IMR-90 (cell line): ENCODE results near the gene CTNNA1. TPM values are rescaled to one million over a fixed set of nuclear protein-coding genes. Genes with fewer than 3 reads are reported as not detected.

ENCODE experiments used
- ATAC-seq: fragments of 200-7000 bp; cut with Tn5 transposase; 2 replicates; pipeline ENCODE4 v1.9.1; 2020; ENCODE audit warnings: low read depth, mild to moderate bottlenecking, moderate library complexity
- BruUV-seq: library from RNA; stranded (reverse); fragments of 400-500 nt; replicated peaks from 2 replicates; lab custom pipeline; 2021; lab: Mats Ljungman, UMichigan
- CTCF ChIA-PET: fragments of 300-600 bp; formaldehyde crosslinking; extraction: SDS; loops from one replicate; lab custom pipeline; 2021; ENCODE audit warnings: antibody characterized with exemption; lab: Yijun Ruan, JAX
- POLR2A ChIA-PET: fragments of 300-600 bp; sonication (Branson Sonifier 250); formaldehyde crosslinking; loops from one replicate; lab custom pipeline; 2022; ENCODE audit warnings: antibody characterized with exemption; ENCODE audit not compliant: unreplicated experiment; lab: Charles Lee
- DNase-seq: peaks from one replicate; pipeline ENCODE4 v3.0.0; 2013
- H2AFZ ChIP-seq: replicated peaks from 2 replicates; pipeline ENCODE3; 2013; ENCODE audit warnings: low read length, mild to moderate bottlenecking; ENCODE audit not compliant: poor library complexity
- H2AK5ac ChIP-seq: 2 replicates; pipeline ENCODE4 v1.6.1; 2013; ENCODE audit warnings: low read depth, low read length, inconsistent platforms
- H2AK9ac ChIP-seq: replicated peaks from 2 replicates; pipeline ENCODE3; 2013; ENCODE audit warnings: mild to moderate bottlenecking, low read depth, low read length, moderate library complexity; ENCODE audit not compliant: poor library complexity
- H2BK120ac ChIP-seq: 2 replicates; pipeline ENCODE4 v1.6.1; 2013; ENCODE audit warnings: low read depth, low read length, inconsistent platforms
- H2BK15ac ChIP-seq: 3 replicates; pipeline ENCODE4 v1.6.1; 2013; ENCODE audit warnings: low read depth, low read length, inconsistent platforms
- H2BK20ac ChIP-seq: 2 replicates; pipeline ENCODE4 v1.6.1; 2013; ENCODE audit warnings: low read depth, mild to moderate bottlenecking, inconsistent platforms, low read length, moderate library complexity
- H2BK5ac ChIP-seq: 2 replicates; pipeline ENCODE4 v1.6.1; 2013; ENCODE audit warnings: mild to moderate bottlenecking, low read depth, low read length, inconsistent platforms; ENCODE audit not compliant: poor library complexity, severe bottlenecking
- H3K14ac ChIP-seq: replicated peaks from 2 replicates; pipeline ENCODE4 v1.6.1; 2013; ENCODE audit warnings: low read depth, low read length, inconsistent platforms
- H3K18ac ChIP-seq: 2 replicates; pipeline ENCODE4 v1.6.1; 2013; ENCODE audit warnings: low read depth, low read length, control low read depth
- H3K23ac ChIP-seq: 2 replicates; pipeline ENCODE4 v1.6.1; 2013; ENCODE audit warnings: low read depth, low read length, inconsistent platforms
- H3K27ac ChIP-seq: 2 replicates; pipeline ENCODE4 v1.5.1; 2013; ENCODE audit warnings: mild to moderate bottlenecking, control low read depth, low read length; ENCODE audit not compliant: insufficient read depth
- H3K27me3 ChIP-seq: 2 replicates; pipeline ENCODE4 v1.6.1; 2013; ENCODE audit warnings: low read length; ENCODE audit not compliant: control insufficient read depth, insufficient read depth
- H3K36me3 ChIP-seq: 2 replicates; pipeline ENCODE4 v1.6.1; 2013; ENCODE audit warnings: low read length, mixed read lengths; ENCODE audit not compliant: control insufficient read depth, insufficient read depth
- H3K4ac ChIP-seq: 2 replicates; pipeline ENCODE4 v1.6.1; 2013; ENCODE audit warnings: low read depth, low read length, inconsistent platforms
- H3K4me1 ChIP-seq: 2 replicates; pipeline ENCODE4 v1.6.1; 2013; ENCODE audit warnings: low read length, mixed read lengths; ENCODE audit not compliant: control insufficient read depth, insufficient read depth
- H3K4me2 ChIP-seq: 2 replicates; pipeline ENCODE4 v1.6.1; 2013; ENCODE audit warnings: low read depth, mild to moderate bottlenecking, control low read depth, low read length, moderate library complexity
- H3K4me3 ChIP-seq: 2 replicates; pipeline ENCODE4 v1.5.1; 2013; ENCODE audit warnings: low read depth, mild to moderate bottlenecking, control low read depth, low read length, moderate library complexity; ENCODE audit not compliant: insufficient read depth
- H3K56ac ChIP-seq: 2 replicates; pipeline ENCODE4 v1.6.1; 2013; ENCODE audit warnings: low read length, inconsistent platforms; ENCODE audit not compliant: insufficient read depth; ENCODE audit errors: extremely low read depth
- H3K79me1 ChIP-seq, 2 experiments: 2 replicates each; pipeline ENCODE4 v1.6.1; 2013; ENCODE audit warnings: low read length in 2 of 2, inconsistent platforms in 1 of 2, low read depth in 1 of 2
- H3K9ac ChIP-seq: 2 replicates; pipeline ENCODE4 v1.6.1; 2013; ENCODE audit warnings: low read depth, low read length, control low read depth
- H3K9me1 ChIP-seq: 2 replicates; pipeline ENCODE4 v1.6.1; 2013; ENCODE audit warnings: low read length, inconsistent platforms; ENCODE audit not compliant: insufficient read depth
- H3K9me3 ChIP-seq: 2 replicates; pipeline ENCODE4 v1.6.1; 2013; ENCODE audit warnings: low read length; ENCODE audit not compliant: control insufficient read depth, insufficient read depth
- H4K20me1 ChIP-seq: 2 replicates; pipeline ENCODE4 v1.6.1; 2013; ENCODE audit warnings: low read length, inconsistent platforms; ENCODE audit not compliant: insufficient read depth
- H4K5ac ChIP-seq: 2 replicates; pipeline ENCODE4 v1.6.1; 2013; ENCODE audit warnings: mild to moderate bottlenecking, low read depth, low read length, control low read depth
- H4K8ac ChIP-seq, 2 experiments: 2 replicates each; pipeline ENCODE4 v1.6.1; 2013; ENCODE audit warnings: low read depth in 2 of 2, low read length in 2 of 2, control low read depth in 1 of 2, inconsistent platforms in 1 of 2
- H4K91ac ChIP-seq: 2 replicates; pipeline ENCODE4 v1.6.1; 2013; ENCODE audit warnings: low read depth, low read length, inconsistent platforms; ENCODE audit not compliant: insufficient read depth
- RAD21 ChIP-seq: IDR thresholded peaks from 2 replicates; pipeline ENCODE4 v1.6.1; 2012; ENCODE audit warnings: low read length, improper control_type of control experiment
- RCOR1 ChIP-seq: IDR thresholded peaks from 2 replicates; pipeline ENCODE4 v1.6.1; 2012; ENCODE audit warnings: mild to moderate bottlenecking, low read length, improper control_type of control experiment; ENCODE audit not compliant: insufficient replicate concordance
- WGBS, 2 experiments: methylation state at CpG; one replicate each; pipeline versions ENCODE4 v1.1.5 to v1.1.7; 2013; ENCODE audit warnings: missing lambda C conversion rate in 2 of 2; ENCODE audit not compliant: insufficient read length in 1 of 2; ENCODE audit errors: extremely low coverage in 2 of 2; 5-methylcytosine and 5-hydroxymethylcytosine counted together
- dilution Hi-C: fragments of 300-500 bp; cut with HindIII; formaldehyde crosslinking; loops from one replicate; pipeline ENCODE4 v1.14.3; 2018; ENCODE audit warnings: low sequenced_read_pairs; ENCODE audit not compliant: unreplicated experiment
- in situ Hi-C: fragments of 300-500 bp; cut with MboI; formaldehyde crosslinking; loops from 3 replicates; pipeline ENCODE4 v1.14.3; 2019; ENCODE audit warnings: low sequenced_read_pairs, inconsistent platforms, mixed read lengths
- intact Hi-C: fragments of 100-400 bp; cut with micrococcal nuclease; formaldehyde crosslinking; loops from 2 replicates; pipeline ENCODE4 v1.10.0; 2022
- polyA plus RNA-seq, 3 experiments: library from polyadenylated mRNA; depleted of rRNA; stranded (reverse); fragments of >200 nt; gene quantifications; 2 replicates each; pipeline ENCODE4 v1.2.3, GENCODE V29; 2012; ENCODE audit warnings: low replicate concordance in 1 of 3
- total RNA-seq: library from RNA; depleted of rRNA; stranded (reverse); fragments of >200 nt; gene quantifications from 2 replicates; pipeline ENCODE4 v1.2.3, GENCODE V29; 2012

CTNNA1 gene
- total and polyA plus RNA-seq, 2 of the 4 experiments (the other 2 are of a cell fraction), result 220 to 471 TPM

GRCh38 chr5:138895918-138896317, 142.7 kb downstream of the CTNNA1 start:
- H2AK5ac ChIP-seq, result no peak overlapping the region
- no peak overlapping the region for H3K4me3 ChIP-seq
- no peak overlapping the region for H3K4ac ChIP-seq
- H3K14ac ChIP-seq, result no peak overlapping the region
- H3K79me1 ChIP-seq, result peaks cover 25 to 55% of the 10 kb centered on the region in 2 experiments
- no peak overlapping the region for H2AK9ac ChIP-seq
- WGBS, 2 experiments, result no CpG with 5 or more reads among the region's 1 CpG
- H4K8ac ChIP-seq, result no peak overlapping the region
- no peak overlapping the region for H2AFZ ChIP-seq
- CTCF ChIA-PET, result no interaction called here
- no peak overlapping the region for H2BK5ac ChIP-seq
- POLR2A ChIA-PET, result no interaction called here
- no peak overlapping the region for H2BK120ac ChIP-seq
- BruUV-seq, result no TSS peak
- peaks cover 13% of the 10 kb centered on the region for H3K36me3 ChIP-seq
- H3K27me3 ChIP-seq, result no peaks in the 10 kb centered on the region
- H3K18ac ChIP-seq, result no peak overlapping the region
- H3K27ac ChIP-seq, result no peak overlapping the region
- ATAC-seq, result no peak
- no peak overlapping the region for H3K56ac ChIP-seq
- no peaks in the 10 kb centered on the region; the same call in 1 of the 2 replicates for H3K9me3 ChIP-seq
- no peak overlapping the region for H3K23ac ChIP-seq
- H2BK15ac ChIP-seq, result no peak overlapping the region
- H4K20me1 ChIP-seq, result peaks cover 6% of the 10 kb centered on the region
- H3K9ac ChIP-seq, result no peak overlapping the region
- intact Hi-C loops, result no loop called here
- H2BK20ac ChIP-seq, result no peak overlapping the region
- no peak overlapping the region for H4K5ac ChIP-seq
- no peak overlapping the region for H4K91ac ChIP-seq
- H3K4me2 ChIP-seq, result no peak overlapping the region
- DNase-seq, result no peak
- in situ Hi-C loops, result no loop called here
- TF ChIP-seq RAD21 (no peak), RCOR1 (no peak)
- peaks cover 6% of the 10 kb centered on the region; the same call in 1 of the 2 replicates for H3K9me1 ChIP-seq
- dilution Hi-C loops, result no loop called here
- peaks cover 6% of the 10 kb centered on the region for H3K4me1 ChIP-seq
